GM21576 (cell line): Measurements from ENCODE around the gene ANP32D.
"Not testable (repeated sequence)": the region's sequence is repeated elsewhere in the genome, so short reads cannot be mapped to it uniquely, and the experiment has no call there.

Experiments
- ATAC-seq: cut with Tn5 transposase; IDR thresholded peaks from one replicate; pipeline ENCODE4 v1.9.1; 2021; ENCODE audit warnings: mild to moderate bottlenecking, moderate library complexity; ENCODE audit not compliant: unreplicated experiment

Gene ANP32D

GRCh38 chr12:48472259-48472658, at the start of gene ANP32D:
TSS of gene ANP32D (plus strand) at chr12:48472559. CDS start at chr12:48472665, 106 bp downstream.
- ATAC-seq: no peak

DNA sequence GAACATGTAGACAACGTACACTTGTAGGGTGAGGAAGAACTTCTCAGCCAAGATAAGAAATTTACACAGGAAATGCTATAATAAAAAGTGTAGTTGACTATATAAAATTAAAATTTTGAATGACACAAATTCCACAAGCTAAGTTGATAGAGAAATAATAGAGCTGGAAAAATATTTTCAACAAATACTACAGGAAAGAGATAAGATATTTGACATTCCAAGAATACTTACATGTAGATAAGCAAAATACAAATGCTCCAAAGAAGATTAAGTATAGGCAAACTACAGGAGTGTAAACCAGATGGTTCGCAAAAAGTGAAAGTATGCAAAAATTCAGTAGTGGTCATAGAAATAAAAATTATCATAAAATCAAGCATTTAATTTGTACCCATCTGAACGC, 49.2 kb upstream of the ANP32D start:
- no peak for ATAC-seq

DNA sequence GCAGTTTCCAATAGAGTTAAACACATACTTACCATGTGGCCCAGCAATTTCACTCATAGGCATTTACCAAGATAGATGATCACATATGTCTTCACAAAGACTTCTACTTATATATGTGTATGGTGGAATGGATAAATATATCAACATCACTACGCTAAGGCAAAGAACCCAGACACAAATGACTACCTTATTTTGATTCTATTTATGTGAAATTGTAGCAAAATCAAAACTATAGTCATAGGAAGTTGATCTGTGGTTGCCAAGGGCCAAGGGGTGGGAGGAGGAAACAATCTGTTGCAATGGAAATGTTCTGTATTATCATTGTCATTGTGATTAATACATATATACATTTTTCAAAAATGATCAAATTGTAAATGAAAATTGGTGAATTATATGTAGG, 47.7 kb upstream of the ANP32D start:
- no peak for ATAC-seq

GRCh38 chr12:48434016-48434415, 38.3 kb upstream of the ANP32D start:
- ATAC-seq: not testable (repeated sequence)

- no peak for ATAC-seq
Measured at GRCh38 chr12:48441069-48441468, 31.3 kb upstream of the ANP32D start.

DNA sequence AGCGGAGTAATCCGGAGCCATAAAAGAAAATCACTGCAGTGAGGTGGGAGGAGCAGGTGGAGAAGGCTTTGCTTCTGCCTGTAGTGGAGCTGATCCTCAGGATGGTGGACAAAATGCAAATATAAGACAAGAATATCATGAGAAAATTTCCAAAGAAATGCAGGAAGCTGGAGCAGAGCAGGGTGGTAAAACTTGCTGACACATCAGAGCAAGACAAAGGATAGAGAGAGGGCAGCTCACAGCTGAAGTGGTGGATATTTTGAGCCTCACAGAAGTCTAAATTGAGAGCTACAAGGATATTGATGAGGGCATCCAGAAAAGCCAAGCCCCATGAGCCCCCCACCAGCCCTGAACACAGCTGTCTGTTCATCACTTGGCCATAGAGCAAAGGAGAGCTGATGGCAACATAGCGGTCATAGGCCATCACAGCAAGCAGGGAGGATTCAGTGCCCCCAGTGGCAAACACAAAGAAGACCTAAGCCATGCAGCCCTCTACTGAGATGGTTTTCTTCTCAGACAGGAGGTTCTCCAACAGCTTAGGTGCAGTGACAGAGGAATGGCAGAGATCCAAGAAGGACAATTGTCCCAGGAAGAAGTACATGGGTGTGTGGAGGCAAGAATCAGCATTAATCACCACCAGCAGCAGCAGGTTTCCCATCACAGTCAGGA, 30.0 kb upstream of the ANP32D start:
- no peak for ATAC-seq

DNA sequence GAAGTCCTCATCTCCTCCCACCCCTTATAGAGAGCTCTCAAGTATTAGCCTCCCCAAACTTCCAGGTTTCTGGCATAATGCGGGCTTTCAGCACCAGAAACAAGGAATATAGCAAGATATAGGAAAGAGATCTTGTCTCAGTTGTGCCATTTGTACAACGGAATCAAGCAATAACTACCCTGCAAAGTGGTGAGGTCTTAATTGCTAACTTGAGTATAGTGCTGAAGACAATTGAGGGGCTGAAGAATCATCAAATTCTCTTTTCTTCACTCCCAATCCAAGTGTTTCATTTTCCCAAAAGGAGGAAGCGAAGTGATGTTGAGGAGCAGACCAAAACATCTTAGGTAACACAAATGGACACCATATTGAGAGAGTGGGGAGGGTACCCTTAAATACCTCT, 26.8 kb upstream of the ANP32D start:
- no peak for ATAC-seq

DNA sequence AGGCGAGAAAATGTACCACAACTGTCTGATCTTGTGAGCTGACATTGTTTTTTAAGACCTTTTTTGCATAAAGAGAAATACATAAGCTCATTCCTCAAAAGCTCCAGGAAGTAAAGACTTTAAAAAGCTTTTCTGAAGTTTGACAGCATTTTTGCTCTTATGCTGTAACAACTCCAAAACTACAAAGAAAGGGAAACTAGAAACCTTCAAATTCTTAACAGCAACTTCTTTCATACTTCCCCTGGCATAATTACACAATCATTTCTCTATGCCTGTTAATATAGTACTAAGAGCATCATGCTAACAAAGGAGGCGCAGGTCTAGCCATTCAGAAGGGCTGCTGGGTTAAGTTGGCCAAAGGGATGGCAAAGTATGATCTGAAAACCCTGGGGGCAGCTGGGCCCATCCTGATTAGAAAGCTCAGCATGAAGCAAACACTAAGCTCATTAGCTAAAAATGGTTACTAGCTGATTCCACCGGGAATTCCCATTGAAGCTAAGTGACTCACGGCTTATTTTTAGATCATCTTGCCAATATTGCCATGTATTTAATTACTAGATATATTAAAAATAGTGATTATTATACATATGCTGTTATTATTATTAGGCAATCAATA, 26.1 kb upstream of the ANP32D start:
- ATAC-seq: no peak

DNA sequence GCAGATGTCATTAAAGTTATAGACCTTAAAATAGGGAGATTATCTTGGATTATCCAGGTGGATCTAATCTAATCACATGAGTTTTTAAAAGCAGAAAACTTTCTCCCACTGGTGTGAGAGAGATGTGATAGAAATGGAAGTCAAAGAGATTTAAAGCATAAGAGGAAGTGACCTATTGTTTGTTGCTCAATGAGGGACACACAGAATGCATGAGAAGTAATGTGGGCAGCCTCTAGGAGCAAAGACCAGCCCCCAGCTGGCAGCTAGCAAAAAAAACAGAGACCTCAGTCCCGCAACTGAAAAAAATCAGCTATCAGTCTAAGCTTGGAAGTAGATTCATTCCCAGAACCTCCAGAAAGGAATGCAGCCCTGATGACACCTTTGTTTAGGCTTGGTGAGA, 24.6 kb upstream of the ANP32D start:
- no peak for ATAC-seq

GRCh38 chr12:48451372-48451771, 21.0 kb upstream of the ANP32D start:
- no peak for ATAC-seq

- not testable (repeated sequence) for ATAC-seq
Measured at GRCh38 chr12:48452961-48453360, 19.4 kb upstream of the ANP32D start.

- ATAC-seq: no peak
Measured at GRCh38 chr12:48454667-48455066, 17.7 kb upstream of the ANP32D start.

DNA sequence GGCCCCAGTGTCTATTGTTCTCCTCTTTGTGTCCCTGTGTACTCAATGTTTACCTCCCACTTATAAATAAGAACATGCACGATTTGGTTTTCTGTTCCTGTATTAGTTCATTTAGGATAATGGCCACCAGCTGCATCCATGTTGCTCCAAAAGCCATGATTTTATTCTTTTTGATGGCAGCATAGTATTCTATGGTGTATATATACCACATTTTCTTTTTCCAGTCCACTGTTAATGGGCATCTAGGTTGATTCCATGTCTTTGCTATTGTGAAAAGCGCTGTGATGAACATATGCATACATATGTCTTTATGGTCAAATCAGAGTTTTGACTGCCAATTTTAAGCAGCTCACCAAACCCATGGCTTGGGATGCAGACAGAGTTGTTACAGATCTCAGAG, 17.2 kb upstream of the ANP32D start:
- ATAC-seq: no peak

- no peak for ATAC-seq
Measured at GRCh38 chr12:48459259-48459658, 13.1 kb upstream of the ANP32D start.

GRCh38 chr12:48469027-48469426, 3.3 kb upstream of the ANP32D start:
- ATAC-seq: not testable (repeated sequence)

DNA sequence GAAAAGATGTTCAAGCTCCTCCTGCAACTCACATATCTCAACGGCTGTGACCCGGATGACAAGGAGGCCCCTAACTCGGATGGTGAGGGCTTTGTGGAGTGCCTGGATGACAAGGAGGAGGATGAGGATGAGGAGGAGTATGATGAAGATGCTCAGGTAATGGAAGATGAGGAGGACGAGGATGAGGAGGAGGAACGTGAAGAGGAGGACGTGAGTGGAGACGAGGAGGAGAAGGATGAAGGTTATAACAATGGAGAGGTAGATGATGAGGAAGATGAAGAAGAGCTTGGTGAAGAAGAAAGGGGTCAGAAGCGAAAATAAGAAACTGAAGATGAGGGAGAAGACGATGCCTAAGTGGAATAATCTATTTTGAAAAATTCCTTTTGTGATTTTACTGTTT, 702 bp downstream of the ANP32D start:
- no peak for ATAC-seq

GRCh38 chr12:48474497-48474896, 2.1 kb downstream of the ANP32D start:
- ATAC-seq: not testable (repeated sequence)

DNA sequence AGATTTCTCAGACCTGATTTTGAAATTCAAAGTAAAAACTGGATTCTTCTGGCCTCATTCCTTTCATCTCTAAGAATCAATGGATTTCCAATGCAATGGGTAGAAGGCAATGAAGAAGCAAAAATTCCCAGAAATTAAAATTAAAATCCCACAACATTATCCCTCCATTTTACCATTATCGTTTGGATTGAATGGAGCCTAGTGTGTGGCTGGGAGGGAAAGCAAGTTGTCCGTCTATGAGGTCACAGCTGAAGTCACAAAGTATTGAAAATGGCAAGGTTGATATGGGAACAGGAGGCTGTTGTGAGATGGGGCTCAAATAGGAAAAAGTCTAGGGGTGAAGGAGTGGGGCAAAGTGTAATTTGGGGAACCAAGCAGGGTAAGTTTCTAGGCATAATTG, 9.8 kb downstream of the ANP32D start, which contains the start of gene C12orf54:
Gene C12orf54, plus strand, starts transcription at position 301 of the 400 bp plus-strand sequence. CDS start 799 bp downstream, outside the sequence.
- ATAC-seq: no peak

DNA sequence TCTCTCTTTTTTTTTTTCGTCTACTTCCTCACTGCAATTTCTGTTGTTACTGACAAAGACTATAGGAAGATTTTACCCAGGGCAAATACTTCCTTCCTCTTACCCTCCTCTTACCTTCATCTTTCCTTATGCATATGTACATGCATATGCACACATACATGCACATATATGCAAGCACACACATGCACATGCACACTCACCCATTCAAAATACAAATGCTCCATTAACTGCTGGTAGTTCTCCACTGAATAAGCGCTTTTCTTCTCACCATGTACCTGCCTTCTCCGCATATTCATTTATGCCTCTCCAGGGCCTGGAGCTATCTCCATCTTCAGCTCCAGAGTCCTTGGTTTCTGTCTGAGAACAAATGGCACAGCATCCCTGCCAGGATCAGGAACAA, 10.6 kb downstream of the ANP32D start:
- ATAC-seq: no peak

GRCh38 chr12:48486261-48486660, 13.9 kb downstream of the ANP32D start:
- ATAC-seq: no peak

- no peak for ATAC-seq
Measured at GRCh38 chr12:48486679-48487078, 14.3 kb downstream of the ANP32D start.

DNA sequence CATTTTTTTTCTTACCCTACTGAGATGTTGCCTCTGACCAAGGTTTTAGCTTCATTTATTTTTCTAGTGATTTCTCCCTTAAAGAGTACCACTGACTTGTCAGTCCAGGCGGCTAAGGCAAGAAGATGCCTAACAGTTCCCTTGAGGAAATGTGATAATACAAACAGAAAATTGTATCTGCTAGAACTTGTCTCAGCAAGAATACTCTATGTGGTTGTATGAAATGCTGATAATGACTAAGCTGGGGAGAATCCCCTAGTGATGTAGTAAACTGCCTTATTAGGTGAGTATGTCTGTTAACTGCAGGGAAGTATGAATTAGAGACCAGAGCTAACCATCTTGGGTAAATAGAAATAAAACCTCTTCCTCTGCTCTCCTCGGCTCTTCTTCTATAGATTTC, 16.7 kb downstream of the ANP32D start:
- ATAC-seq: peak; percentile 91

GRCh38 chr12:48489456-48489855, 17.1 kb downstream of the ANP32D start:
- not testable (repeated sequence) for ATAC-seq
